Fibroblast of upper back skin (primary cell): ENCODE measurements around the gene MED12L.
"Not testable (repeated sequence)": the region's sequence is repeated elsewhere in the genome, so short reads cannot be mapped to it uniquely, and the experiment has no call there.

ENCODE experiments used
- DNase-seq: peaks from one replicate; pipeline ENCODE4 v3.0.0-alpha.2; 2013

MED12L gene

GRCh38 chr3:151218136-151218535 is 132.7 kb downstream of the MED12L start:
- DNase-seq, result no peak

- DNase-seq, result peak; percentile 88
Observed at GRCh38 chr3:151219056-151219455, 133.6 kb downstream of the MED12L start.

GRCh38 chr3:151224268-151224866 is 138.9 kb downstream of the MED12L start:
- no peak for DNase-seq

- DNase-seq, result no peak
Observed at GRCh38 chr3:151225040-151225975, 139.8 kb downstream of the MED12L start.

- DNase-seq, result peak; percentile 96
Observed at GRCh38 chr3:151226088-151226563, 140.7 kb downstream of the MED12L start.

GRCh38 chr3:151226825-151227224 is 141.4 kb downstream of the MED12L start:
- DNase-seq, result no peak

GRCh38 chr3:151227266-151227806 is 141.9 kb downstream of the MED12L start:
- DNase-seq, result no peak

- peak; percentile 89 for DNase-seq
Observed at GRCh38 chr3:151227807-151228665, 142.6 kb downstream of the MED12L start.

- peak; percentile 87 for DNase-seq
Observed at GRCh38 chr3:151228666-151229040, 143.2 kb downstream of the MED12L start.

- DNase-seq, result no peak
Observed at GRCh38 chr3:151230646-151231045, 145.2 kb downstream of the MED12L start.

- not testable (repeated sequence) for DNase-seq
Observed at GRCh38 chr3:151232403-151232802, 146.9 kb downstream of the MED12L start.

- DNase-seq, result no peak
Observed at GRCh38 chr3:151232991-151233390, 147.5 kb downstream of the MED12L start.

- DNase-seq, result no peak
Observed at GRCh38 chr3:151234825-151235224, 149.4 kb downstream of the MED12L start.

- no peak for DNase-seq
Observed at GRCh38 chr3:151236316-151236715, 150.9 kb downstream of the MED12L start.

- peak; percentile 36 for DNase-seq
Observed at GRCh38 chr3:151236736-151237135, 151.3 kb downstream of the MED12L start.

- DNase-seq, result not testable (repeated sequence)
Observed at GRCh38 chr3:151242006-151242405, 156.5 kb downstream of the MED12L start.

GRCh38 chr3:151248772-151249337 is 163.4 kb downstream of the MED12L start:
- DNase-seq, result no peak

GRCh38 chr3:151256749-151257148 is 171.3 kb downstream of the MED12L start:
- no peak for DNase-seq

- DNase-seq, result no peak
Observed at GRCh38 chr3:151259664-151260063, 174.2 kb downstream of the MED12L start.

- peak; percentile 71 for DNase-seq
Observed at GRCh38 chr3:151262871-151263525, 177.5 kb downstream of the MED12L start.

GRCh38 chr3:151264605-151265004 is 179.1 kb downstream of the MED12L start:
- DNase-seq, result no peak

GRCh38 chr3:151265166-151265565 is 179.7 kb downstream of the MED12L start:
- DNase-seq, result no peak
